Nephron progenitor cell (in vitro differentiated cells): ENCODE results near the gene FUT7.
A peak's percentile ranks its signal among the peaks of the same experiment; 100 is the strongest.

Experiments used
- DNase-seq: peaks from one replicate; pipeline ENCODE4 v3.0.0; 2021
- H3K27ac Mint-ChIP-seq: 2 replicates; pipeline ENCODE4 v1.8.0; 2021; ENCODE audit warnings: mild to moderate bottlenecking, moderate library complexity, mixed read lengths
- H3K27me3 Mint-ChIP-seq: 2 replicates; pipeline ENCODE4 v1.8.0; 2021; ENCODE audit warnings: mild to moderate bottlenecking, low read depth, mixed read lengths; ENCODE audit not compliant: poor library complexity
- H3K36me3 Mint-ChIP-seq: 2 replicates; pipeline ENCODE4 v1.8.0; 2021; ENCODE audit warnings: low read depth, mixed read lengths
- H3K4me1 Mint-ChIP-seq: 2 replicates; pipeline ENCODE4 v1.8.0; 2021; ENCODE audit warnings: mixed read lengths
- H3K4me3 Mint-ChIP-seq: 2 replicates; pipeline ENCODE4 v1.8.0; 2021; ENCODE audit warnings: mild to moderate bottlenecking, moderate library complexity, mixed read lengths
- H3K9me3 Mint-ChIP-seq: 2 replicates; pipeline ENCODE4 v1.8.0; 2021; ENCODE audit warnings: mild to moderate bottlenecking, moderate library complexity, mixed read lengths
- TF ChIP-seq, protein P1 (sequence below): fragments of 200-600 bp; sonication (generic); IDR thresholded peaks from 2 replicates; pipeline ENCODE4 v1.5.0; 2021; ENCODE audit warnings: antibody characterized with exemption

FUT7 gene

DNA sequence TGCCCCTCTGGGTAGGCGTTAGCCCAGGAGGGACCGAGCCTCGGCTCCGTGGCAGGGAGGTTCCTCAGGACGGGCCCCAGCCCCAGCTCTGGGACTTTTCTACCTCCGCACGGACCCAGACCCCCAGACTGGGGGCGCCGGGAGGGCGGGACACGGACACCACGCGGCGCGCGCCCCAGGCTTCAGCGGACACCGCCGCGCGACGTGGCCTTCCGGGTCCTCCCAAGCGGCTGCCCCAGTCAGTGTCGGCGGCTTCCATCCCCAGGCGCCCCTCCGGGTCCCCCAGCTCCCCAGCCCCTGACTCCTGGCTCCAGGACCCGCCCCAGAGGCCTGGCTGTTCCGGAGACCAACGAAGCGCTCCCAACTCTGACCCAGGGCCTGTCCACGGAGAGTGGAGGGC is 46.0 kb downstream of the FUT7 start:
- H3K27me3 Mint-ChIP-seq: peaks cover 34% of the 10 kb centered on the region
- H3K27ac Mint-ChIP-seq: no peak overlapping the region
- no peaks in the 10 kb centered on the region for H3K36me3 Mint-ChIP-seq
- TF ChIP-seq, protein P1, sequence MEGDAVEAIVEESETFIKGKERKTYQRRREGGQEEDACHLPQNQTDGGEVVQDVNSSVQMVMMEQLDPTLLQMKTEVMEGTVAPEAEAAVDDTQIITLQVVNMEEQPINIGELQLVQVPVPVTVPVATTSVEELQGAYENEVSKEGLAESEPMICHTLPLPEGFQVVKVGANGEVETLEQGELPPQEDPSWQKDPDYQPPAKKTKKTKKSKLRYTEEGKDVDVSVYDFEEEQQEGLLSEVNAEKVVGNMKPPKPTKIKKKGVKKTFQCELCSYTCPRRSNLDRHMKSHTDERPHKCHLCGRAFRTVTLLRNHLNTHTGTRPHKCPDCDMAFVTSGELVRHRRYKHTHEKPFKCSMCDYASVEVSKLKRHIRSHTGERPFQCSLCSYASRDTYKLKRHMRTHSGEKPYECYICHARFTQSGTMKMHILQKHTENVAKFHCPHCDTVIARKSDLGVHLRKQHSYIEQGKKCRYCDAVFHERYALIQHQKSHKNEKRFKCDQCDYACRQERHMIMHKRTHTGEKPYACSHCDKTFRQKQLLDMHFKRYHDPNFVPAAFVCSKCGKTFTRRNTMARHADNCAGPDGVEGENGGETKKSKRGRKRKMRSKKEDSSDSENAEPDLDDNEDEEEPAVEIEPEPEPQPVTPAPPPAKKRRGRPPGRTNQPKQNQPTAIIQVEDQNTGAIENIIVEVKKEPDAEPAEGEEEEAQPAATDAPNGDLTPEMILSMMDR: no peak
- DNase-seq: peak; percentile 5
- H3K4me3 Mint-ChIP-seq: no peak overlapping the region
- H3K9me3 Mint-ChIP-seq: peaks cover 9% of the 10 kb centered on the region
- H3K4me1 Mint-ChIP-seq: peaks cover 31% of the 10 kb centered on the region

DNA sequence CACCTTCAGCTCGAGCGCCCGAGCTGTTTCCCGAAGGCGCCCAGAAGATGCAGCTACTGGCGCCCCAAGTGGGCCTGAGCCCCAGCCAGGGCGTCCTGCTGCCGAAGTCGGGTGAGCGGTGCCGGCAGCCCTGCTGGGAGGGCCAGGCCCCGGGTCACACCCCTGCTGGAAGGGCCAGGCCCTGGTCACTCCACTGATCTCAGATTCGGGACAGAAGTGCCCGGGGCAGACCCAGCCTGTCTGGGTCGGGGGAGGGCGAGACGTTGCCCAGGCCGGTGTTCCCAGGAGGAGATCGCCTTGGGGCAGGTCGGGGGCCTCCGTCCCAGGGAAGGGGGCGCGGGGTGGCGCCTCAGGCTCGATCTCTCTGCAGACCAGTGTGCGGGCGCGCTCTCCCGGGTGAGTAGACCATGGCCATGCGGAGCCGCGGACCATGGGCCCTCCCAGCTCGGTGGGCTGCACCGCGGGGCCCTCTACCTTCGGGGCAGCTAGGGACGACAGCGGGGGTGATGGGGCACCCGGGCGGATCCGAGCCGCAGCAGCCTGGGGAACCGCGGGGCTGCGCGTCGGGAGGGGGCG is 46.8 kb downstream of the FUT7 start:
- peaks cover 35% of the 10 kb centered on the region for H3K4me1 Mint-ChIP-seq
- no peak overlapping the region for H3K4me3 Mint-ChIP-seq
- no peak overlapping the region for H3K27ac Mint-ChIP-seq
- peaks cover 2% of the 10 kb centered on the region for H3K9me3 Mint-ChIP-seq
- H3K27me3 Mint-ChIP-seq: peaks cover 33% of the 10 kb centered on the region
- TF ChIP-seq, protein P1: no peak
- no peak for DNase-seq
- H3K36me3 Mint-ChIP-seq: no peaks in the 10 kb centered on the region

DNA sequence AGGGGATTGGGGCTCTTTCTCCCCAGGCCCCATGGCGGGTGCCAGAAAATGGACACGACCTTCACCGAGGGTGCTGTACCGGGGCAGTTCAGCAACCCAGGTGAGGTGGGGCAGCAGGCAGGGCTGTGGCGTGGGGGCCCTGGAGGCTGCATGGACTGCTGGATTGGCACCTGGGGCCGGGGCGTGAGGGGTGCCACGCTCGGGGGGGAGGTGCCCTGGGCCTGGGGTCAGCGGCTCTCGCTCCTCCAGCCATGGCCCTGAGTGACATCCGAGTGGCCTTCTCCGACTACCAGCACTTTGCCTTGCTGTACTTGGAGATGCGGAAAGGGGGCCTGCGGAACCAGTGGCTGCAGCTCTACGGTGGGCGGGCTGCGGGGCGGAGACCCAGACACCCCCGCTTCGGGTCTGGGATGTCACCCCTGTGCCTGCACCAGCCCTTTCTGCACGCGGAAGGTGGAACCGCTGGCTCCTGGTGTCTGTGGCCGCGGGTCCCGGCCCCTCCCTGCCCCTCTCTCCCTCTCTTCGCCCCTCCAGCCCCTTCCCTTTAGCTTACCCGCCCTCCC is 47.3 kb downstream of the FUT7 start:
- H3K27me3 Mint-ChIP-seq: peaks cover 29% of the 10 kb centered on the region
- DNase-seq: no peak
- H3K27ac Mint-ChIP-seq: no peak overlapping the region
- no peaks in the 10 kb centered on the region for H3K9me3 Mint-ChIP-seq
- H3K4me1 Mint-ChIP-seq: peaks cover 32% of the 10 kb centered on the region
- H3K36me3 Mint-ChIP-seq: no peaks in the 10 kb centered on the region
- TF ChIP-seq, protein P1: no peak
- H3K4me3 Mint-ChIP-seq: no peak overlapping the region

DNA sequence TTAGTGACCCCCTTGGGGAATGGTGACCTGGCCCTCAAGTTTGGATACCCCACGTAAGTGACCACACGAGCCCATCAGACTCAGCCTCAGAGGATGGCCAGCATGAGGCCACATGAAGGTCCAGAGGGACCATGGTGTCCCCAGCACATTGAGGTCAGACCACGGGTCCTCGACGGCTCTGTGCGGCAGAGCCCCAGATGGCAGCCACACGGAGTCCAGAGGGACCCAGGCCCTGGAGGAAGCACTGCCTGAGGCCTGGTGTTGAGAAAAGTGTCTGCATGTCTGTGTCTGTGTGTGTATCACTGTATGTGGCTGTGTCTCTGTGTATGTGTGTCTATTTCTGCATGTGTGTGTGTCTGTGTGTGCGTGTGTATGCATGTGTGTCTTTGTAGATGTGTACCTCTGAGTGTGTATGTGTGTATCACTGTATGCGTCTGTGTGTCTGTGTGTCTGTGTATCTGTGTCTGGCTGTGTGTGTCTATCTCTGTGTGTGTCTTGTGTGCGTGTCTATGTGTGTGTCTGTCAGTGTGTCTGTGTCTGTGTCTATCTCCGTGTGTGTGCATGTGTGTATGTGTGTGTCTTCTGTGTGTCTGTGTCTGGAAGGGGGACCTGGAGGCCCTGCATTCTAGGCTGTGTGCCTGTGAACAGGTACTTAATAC is 48.1 kb downstream of the FUT7 start:
- H3K4me3 Mint-ChIP-seq: peak overlapping the region; percentile 0
- TF ChIP-seq, protein P1: no peak
- H3K27me3 Mint-ChIP-seq: peaks cover 27% of the 10 kb centered on the region
- peaks cover 24% of the 10 kb centered on the region for H3K4me1 Mint-ChIP-seq
- no peaks in the 10 kb centered on the region for H3K36me3 Mint-ChIP-seq
- no peak for DNase-seq
- no peak overlapping the region for H3K27ac Mint-ChIP-seq
- H3K9me3 Mint-ChIP-seq: no peaks in the 10 kb centered on the region

DNA sequence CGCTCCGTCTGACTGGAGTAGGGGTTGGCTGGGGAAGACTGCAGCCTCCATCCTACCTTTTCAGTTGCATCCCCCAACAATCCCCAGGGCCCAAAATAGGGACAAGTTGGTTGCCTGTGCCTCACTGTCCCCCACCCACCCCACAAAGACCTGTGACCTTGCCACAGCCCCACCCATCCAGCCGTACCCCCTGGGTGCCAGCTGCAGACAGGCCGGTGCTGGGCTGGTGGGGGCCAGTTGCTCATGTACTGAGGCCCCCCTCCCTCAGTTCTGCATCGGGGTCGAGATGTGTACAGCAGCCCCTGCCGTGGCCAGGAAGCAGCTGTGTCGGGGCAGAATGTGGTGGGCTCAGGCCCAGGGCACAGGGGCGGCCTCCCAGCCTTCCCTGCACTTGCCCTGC is 48.7 kb downstream of the FUT7 start:
- H3K27ac Mint-ChIP-seq: no peak overlapping the region
- peaks cover 23% of the 10 kb centered on the region for H3K27me3 Mint-ChIP-seq
- no peak for DNase-seq
- peaks cover 20% of the 10 kb centered on the region for H3K4me1 Mint-ChIP-seq
- H3K4me3 Mint-ChIP-seq: no peak overlapping the region
- TF ChIP-seq, protein P1: no peak
- no peaks in the 10 kb centered on the region for H3K36me3 Mint-ChIP-seq
- H3K9me3 Mint-ChIP-seq: no peaks in the 10 kb centered on the region
